IPS-18a (cell line): ENCODE results near the gene FAM170B.

Experiments
- H3K27ac ChIP-seq: one replicate; pipeline ENCODE4 v1.5.1; 2013; ENCODE audit warnings: low read length
- H3K27me3 ChIP-seq: one replicate; pipeline ENCODE4 v1.6.1; 2013; ENCODE audit warnings: mild to moderate bottlenecking, low read length; ENCODE audit not compliant: control insufficient read depth, insufficient read depth
- H3K36me3 ChIP-seq: one replicate; pipeline ENCODE4 v1.6.1; 2013; ENCODE audit warnings: low read depth, low read length; ENCODE audit not compliant: control insufficient read depth
- H3K4me1 ChIP-seq: one replicate; pipeline ENCODE4 v1.6.1; 2013; ENCODE audit warnings: low read depth, low read length; ENCODE audit not compliant: control insufficient read depth
- H3K4me3 ChIP-seq: one replicate; pipeline ENCODE4 v1.5.1; 2013; ENCODE audit warnings: low read length
- H3K9ac ChIP-seq: one replicate; pipeline ENCODE4 v1.6.1; 2013; ENCODE audit warnings: mild to moderate bottlenecking, low read length, moderate library complexity
- H3K9me3 ChIP-seq: one replicate; pipeline ENCODE4 v1.6.1; 2013; ENCODE audit warnings: low read depth, low read length; ENCODE audit not compliant: control insufficient read depth

The FAM170B gene

GRCh38 chr10:49158915-49159314, 25.1 kb upstream of the FAM170B start:
- Histone ChIP-seq H3K9ac (no peak overlapping the region), H3K27me3 (no peaks in the 10 kb centered on the region), H3K27ac (no peak overlapping the region), H3K36me3 (no peaks in the 10 kb centered on the region), H3K4me3 (no peak overlapping the region), H3K9me3 (no peaks in the 10 kb centered on the region), H3K4me1 (peaks cover 9% of the 10 kb centered on the region)

GRCh38 chr10:49158404-49158803, 24.6 kb upstream of the FAM170B start:
- no peaks in the 10 kb centered on the region for H3K36me3 ChIP-seq
- no peaks in the 10 kb centered on the region for H3K27me3 ChIP-seq
- no peak overlapping the region for H3K9ac ChIP-seq
- H3K9me3 ChIP-seq = no peaks in the 10 kb centered on the region
- no peak overlapping the region for H3K27ac ChIP-seq
- peak overlapping the region; percentile 35 for H3K4me3 ChIP-seq
- peaks cover 9% of the 10 kb centered on the region for H3K4me1 ChIP-seq

- Histone ChIP-seq H3K4me1 (peaks cover 9% of the 10 kb centered on the region), H3K36me3 (no peaks in the 10 kb centered on the region), H3K27me3 (no peaks in the 10 kb centered on the region), H3K9me3 (no peaks in the 10 kb centered on the region), H3K4me3 (no peak overlapping the region), H3K27ac (no peak overlapping the region), H3K9ac (no peak overlapping the region)
These were observed 23.4 kb upstream of the FAM170B start for GRCh38 chr10:49157229-49157628.

- H3K27ac ChIP-seq = no peak overlapping the region
- H3K9ac ChIP-seq = no peak overlapping the region
- no peak overlapping the region for H3K4me3 ChIP-seq
- H3K4me1 ChIP-seq = peaks cover 9% of the 10 kb centered on the region
- no peaks in the 10 kb centered on the region for H3K9me3 ChIP-seq
- H3K36me3 ChIP-seq = no peaks in the 10 kb centered on the region
- no peaks in the 10 kb centered on the region for H3K27me3 ChIP-seq
These were observed 20.8 kb upstream of the FAM170B start for GRCh38 chr10:49154641-49155040.

- no peaks in the 10 kb centered on the region for H3K9me3 ChIP-seq
- H3K4me3 ChIP-seq = no peak overlapping the region
- H3K27ac ChIP-seq = no peak overlapping the region
- H3K36me3 ChIP-seq = no peaks in the 10 kb centered on the region
- no peaks in the 10 kb centered on the region for H3K27me3 ChIP-seq
- H3K4me1 ChIP-seq = peaks cover 9% of the 10 kb centered on the region
- no peak overlapping the region for H3K9ac ChIP-seq
These were observed 20.1 kb upstream of the FAM170B start for GRCh38 chr10:49153971-49154370.

- H3K9ac ChIP-seq = no peak overlapping the region
- no peaks in the 10 kb centered on the region for H3K9me3 ChIP-seq
- no peaks in the 10 kb centered on the region for H3K36me3 ChIP-seq
- H3K4me3 ChIP-seq = no peak overlapping the region
- no peaks in the 10 kb centered on the region for H3K27me3 ChIP-seq
- no peak overlapping the region for H3K27ac ChIP-seq
- H3K4me1 ChIP-seq = peaks cover 3% of the 10 kb centered on the region
These were observed 19.3 kb upstream of the FAM170B start for GRCh38 chr10:49153115-49153514.

GRCh38 chr10:49152663-49153062, 18.8 kb upstream of the FAM170B start:
- peaks cover 1% of the 10 kb centered on the region for H3K4me1 ChIP-seq
- no peak overlapping the region for H3K4me3 ChIP-seq
- no peak overlapping the region for H3K9ac ChIP-seq
- no peaks in the 10 kb centered on the region for H3K9me3 ChIP-seq
- no peaks in the 10 kb centered on the region for H3K27me3 ChIP-seq
- H3K27ac ChIP-seq = no peak overlapping the region
- no peaks in the 10 kb centered on the region for H3K36me3 ChIP-seq

GRCh38 chr10:49152037-49152436, 18.2 kb upstream of the FAM170B start:
- no peaks in the 10 kb centered on the region for H3K4me1 ChIP-seq
- no peak overlapping the region for H3K27ac ChIP-seq
- H3K27me3 ChIP-seq = no peaks in the 10 kb centered on the region
- H3K36me3 ChIP-seq = no peaks in the 10 kb centered on the region
- no peak overlapping the region for H3K9ac ChIP-seq
- H3K9me3 ChIP-seq = no peaks in the 10 kb centered on the region
- no peak overlapping the region for H3K4me3 ChIP-seq

GRCh38 chr10:49151481-49151880, 17.7 kb upstream of the FAM170B start:
- Histone ChIP-seq H3K9ac (no peak overlapping the region), H3K27ac (no peak overlapping the region), H3K27me3 (no peaks in the 10 kb centered on the region), H3K36me3 (no peaks in the 10 kb centered on the region), H3K9me3 (no peaks in the 10 kb centered on the region), H3K4me3 (no peak overlapping the region), H3K4me1 (no peaks in the 10 kb centered on the region)

GRCh38 chr10:49151025-49151445, 17.2 kb upstream of the FAM170B start:
- H3K27me3 ChIP-seq = no peaks in the 10 kb centered on the region
- no peak overlapping the region for H3K27ac ChIP-seq
- H3K4me1 ChIP-seq = no peaks in the 10 kb centered on the region
- H3K4me3 ChIP-seq = no peak overlapping the region
- H3K9me3 ChIP-seq = no peaks in the 10 kb centered on the region
- no peak overlapping the region for H3K9ac ChIP-seq
- no peaks in the 10 kb centered on the region for H3K36me3 ChIP-seq

- no peaks in the 10 kb centered on the region for H3K4me1 ChIP-seq
- H3K27me3 ChIP-seq = no peaks in the 10 kb centered on the region
- no peak overlapping the region for H3K4me3 ChIP-seq
- no peak overlapping the region for H3K27ac ChIP-seq
- no peaks in the 10 kb centered on the region for H3K36me3 ChIP-seq
- no peak overlapping the region for H3K9ac ChIP-seq
- H3K9me3 ChIP-seq = no peaks in the 10 kb centered on the region
These were observed 16.6 kb upstream of the FAM170B start for GRCh38 chr10:49150426-49150825.

GRCh38 chr10:49149881-49150280, 16.1 kb upstream of the FAM170B start:
- Histone ChIP-seq H3K27me3 (no peaks in the 10 kb centered on the region), H3K36me3 (no peaks in the 10 kb centered on the region), H3K9ac (no peak overlapping the region), H3K4me1 (no peaks in the 10 kb centered on the region), H3K4me3 (no peak overlapping the region), H3K27ac (no peak overlapping the region), H3K9me3 (no peaks in the 10 kb centered on the region)
